Fibroblast of villous mesenchyme (primary cell): ENCODE data around the gene HOXA10. TPM values are rescaled to one million over a fixed set of nuclear protein-coding genes. Genes with fewer than 3 reads are reported as not detected.

Experiments
- DNase-seq: peaks from one replicate; pipeline ENCODE4 v3.0.0-alpha.2; 2010; ENCODE audit warnings: low read depth
- H3K4me3 ChIP-seq: 2 replicates; pipeline ENCODE4 v1.5.1; 2011; ENCODE audit warnings: low read depth, mild to moderate bottlenecking, low read length
- CTCF ChIP-seq: IDR thresholded peaks from 2 replicates; pipeline ENCODE4 v1.5.1; 2012; ENCODE audit warnings: low read depth, mild to moderate bottlenecking, low read length; ENCODE audit not compliant: insufficient read depth
- total RNA-seq: library from RNA; depleted of rRNA; stranded (reverse); fragments of >200 nt; gene quantifications from 2 replicates; pipeline ENCODE4 v1.2.3, GENCODE V29; 2012

HOXA10 gene
- total RNA-seq, 1 donor = 47.1 TPM

- no peak for TF ChIP-seq CTCF
- DNase-seq = peak; percentile 45
- peak overlapping the region; percentile 60 for H3K4me3 ChIP-seq
Observed at GRCh38 chr7:27155816-27156507, 18.2 kb downstream of the HOXA10 start.

GRCh38 chr7:27154901-27155815, 19.0 kb downstream of the HOXA10 start:
- peak overlapping the region; percentile 60 for H3K4me3 ChIP-seq
- DNase-seq = peak; percentile 61
- TF ChIP-seq CTCF = no peak

DNA sequence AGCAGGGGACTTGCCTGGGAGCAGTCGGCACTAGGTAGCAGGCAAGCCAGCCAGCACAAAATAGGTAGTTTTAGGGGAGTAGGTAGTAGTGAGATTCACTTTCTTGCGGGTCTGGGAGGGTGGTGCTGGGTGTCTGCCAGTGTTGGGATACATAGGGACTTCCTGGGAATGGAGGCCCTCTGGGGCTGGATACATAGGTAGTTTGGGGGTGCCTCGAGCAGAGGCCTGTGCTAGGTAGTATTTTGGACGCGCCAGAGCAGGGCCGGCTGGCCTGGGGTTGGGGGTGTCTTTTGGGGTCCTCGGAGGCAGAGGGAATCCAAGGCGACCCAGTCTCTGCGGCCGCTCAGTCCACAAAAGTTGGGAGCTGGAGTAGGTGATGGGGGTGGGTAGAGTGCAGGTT, 19.8 kb downstream of the HOXA10 start:
- TF ChIP-seq CTCF = no peak
- no peak for DNase-seq
- no peak overlapping the region for H3K4me3 ChIP-seq

GRCh38 chr7:27153526-27153925, 20.6 kb downstream of the HOXA10 start:
- no peak overlapping the region for H3K4me3 ChIP-seq
- DNase-seq = no peak
- no peak for TF ChIP-seq CTCF

DNA sequence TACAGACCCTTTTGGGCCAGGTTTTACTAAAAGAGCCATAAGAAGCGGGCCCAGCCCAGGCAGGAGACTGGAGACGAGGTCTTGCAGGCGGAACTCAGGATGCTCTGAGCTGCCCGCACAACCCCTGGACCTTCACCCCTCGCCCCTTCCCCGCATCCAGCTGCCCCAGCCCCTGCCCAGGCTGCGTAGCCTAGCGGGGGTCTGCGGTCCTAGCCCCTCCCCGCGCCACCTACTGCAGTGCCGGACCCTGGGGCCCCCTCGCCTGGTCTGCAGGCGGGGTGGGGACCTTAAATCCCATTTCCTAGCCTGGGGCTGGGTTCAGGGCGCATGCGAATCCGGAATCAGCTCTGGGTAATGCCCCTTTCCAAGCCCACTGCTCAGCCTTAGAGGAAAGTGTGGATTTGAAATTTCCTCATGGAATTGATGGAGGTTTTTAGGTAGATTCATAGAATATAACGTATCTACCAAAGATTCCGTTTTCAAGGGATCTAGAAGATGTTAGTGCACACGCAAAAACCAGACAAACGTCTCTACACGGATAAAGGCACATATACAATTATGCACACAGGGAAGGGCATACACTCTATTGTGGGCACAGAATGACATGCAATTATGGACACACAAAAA, 21.2 kb downstream of the HOXA10 start:
- DNase-seq = no peak
- TF ChIP-seq CTCF = no peak
- peak overlapping the region; percentile 77 for H3K4me3 ChIP-seq

DNA sequence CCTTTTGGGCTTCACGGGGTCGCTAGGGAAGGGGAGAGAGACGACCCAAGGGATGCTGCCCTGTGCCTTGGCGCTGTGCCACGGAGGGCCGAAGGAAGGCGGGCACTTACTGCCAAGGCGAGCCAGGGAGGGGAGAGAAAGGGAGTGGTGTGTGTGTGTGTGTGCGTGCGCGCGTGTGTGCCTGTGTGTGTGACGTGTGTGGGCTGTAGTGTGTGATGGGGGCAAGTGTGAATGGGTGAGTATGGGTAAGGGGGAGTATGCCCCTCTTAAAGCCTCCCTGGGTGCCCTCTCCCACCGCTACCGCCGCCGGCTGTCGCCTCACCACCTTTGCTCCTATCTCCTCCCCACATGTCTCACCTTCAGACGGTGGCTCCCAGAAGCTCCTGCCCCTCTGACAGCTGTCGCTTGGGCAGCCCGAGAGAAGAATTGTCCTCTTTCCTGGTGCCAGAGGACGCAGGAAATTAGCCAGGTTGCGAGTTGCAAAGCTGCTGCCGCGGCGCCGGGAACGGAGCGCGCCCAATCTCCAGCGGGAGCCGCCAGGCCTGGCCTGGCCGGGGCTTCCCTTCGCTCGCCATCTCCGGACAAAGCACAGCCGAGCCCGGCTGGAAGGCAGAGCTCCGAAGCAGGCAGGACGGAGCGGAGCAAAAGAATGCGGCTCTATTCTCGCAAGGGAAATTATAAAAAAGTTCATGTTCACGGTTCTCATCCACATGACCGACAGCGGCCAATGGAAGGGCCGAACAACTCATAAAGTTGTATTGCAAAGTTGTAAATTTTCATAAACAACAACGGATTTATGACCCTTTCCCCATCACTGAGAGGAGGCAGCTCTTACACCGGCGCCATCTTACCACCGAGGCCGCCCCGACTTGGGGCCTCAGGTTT, 21.9 kb downstream of the HOXA10 start, which contains the start of gene HOXA3:
Gene HOXA3 (minus strand): TSS at position 653 of the 885 bp plus-strand sequence. CDS start 41,943 bp downstream, outside the sequence.
- peak; percentile 92 for DNase-seq
- TF ChIP-seq CTCF = no peak
- H3K4me3 ChIP-seq = peak within 1 kb of the TSS; percentile 77
